HepG2 (cell line): Measurements from ENCODE around the gene SHROOM1. TPM values are rescaled to one million over a fixed set of nuclear protein-coding genes. Genes with fewer than 3 reads are reported as not detected.

Source experiments
- ADNP ChIP-seq: sonication (generic); formaldehyde crosslinking; IDR thresholded peaks from 2 replicates; pipeline ENCODE4 v1.4.0; 2020; ENCODE audit warnings: missing genetic modification reagents
- FOXO1 ChIP-seq: sonication (generic); formaldehyde crosslinking; IDR thresholded peaks from 2 replicates; pipeline ENCODE4 v1.4.0; 2020; ENCODE audit warnings: missing genetic modification reagents
- HDAC6 ChIP-seq: fragments of 200-600 bp; sonication (generic); IDR thresholded peaks from 2 replicates; pipeline ENCODE4 v1.7.0; 2017; ENCODE audit warnings: mild to moderate bottlenecking, antibody characterized with exemption, low read length, low read depth
- LCORL ChIP-seq, 2 experiments: fragments of 450-650 bp in 1 of 2; sonication (generic) in 1 of 2; formaldehyde crosslinking in 1 of 2; IDR thresholded peaks; 2 replicates each; pipeline versions ENCODE4 v1.5.0 to v1.6.1; 2017 to 2020; ENCODE audit warnings: antibody characterized with exemption in 1 of 2, missing genetic modification reagents in 1 of 2
- MTF2 ChIP-seq: sonication (generic); formaldehyde crosslinking; IDR thresholded peaks from 2 replicates; pipeline ENCODE4 v1.5.0; 2020; ENCODE audit warnings: missing genetic modification reagents, borderline replicate concordance
- NFYB ChIP-seq: sonication (generic); formaldehyde crosslinking; IDR thresholded peaks from 2 replicates; pipeline ENCODE4 v1.4.0; 2020; ENCODE audit warnings: missing genetic modification reagents
- PAF1 ChIP-seq: IDR thresholded peaks from 2 replicates; pipeline ENCODE4 v1.6.1; 2016; ENCODE audit warnings: missing genetic modification reagents, missing compliant biosample characterization
- POGZ ChIP-seq: sonication (generic); formaldehyde crosslinking; IDR thresholded peaks from 2 replicates; pipeline ENCODE4 v1.4.0; 2020; ENCODE audit warnings: mild to moderate bottlenecking, missing genetic modification reagents
- RERE ChIP-seq: IDR thresholded peaks from 2 replicates; pipeline ENCODE4 v1.6.1; 2016; ENCODE audit warnings: low read depth, missing genetic modification reagents, missing compliant biosample characterization
- SETDB1 ChIP-seq: sonication (generic); formaldehyde crosslinking; IDR thresholded peaks from 2 replicates; pipeline ENCODE4 v1.5.1; 2020; ENCODE audit warnings: missing genetic modification reagents, mild to moderate bottlenecking, borderline replicate concordance
- TERF1 ChIP-seq: sonication (generic); formaldehyde crosslinking; IDR thresholded peaks from 2 replicates; pipeline ENCODE4 v1.8.0; 2022; ENCODE audit warnings: mild to moderate bottlenecking, missing genetic modification reagents, moderate library complexity
- YEATS4 ChIP-seq: sonication (generic); formaldehyde crosslinking; IDR thresholded peaks from 2 replicates; pipeline ENCODE4 v1.4.0; 2020; ENCODE audit warnings: missing genetic modification reagents, borderline replicate concordance
- ZFP36L2 ChIP-seq: sonication (generic); formaldehyde crosslinking; IDR thresholded peaks from 2 replicates; pipeline ENCODE4 v1.4.0; 2020; ENCODE audit warnings: missing genetic modification reagents
- ZNF274 ChIP-seq: sonication (generic); formaldehyde crosslinking; IDR thresholded peaks from 2 replicates; pipeline ENCODE4 v1.5.1; 2020; ENCODE audit warnings: mild to moderate bottlenecking, missing genetic modification reagents
- ZNF33B ChIP-seq: sonication (generic); formaldehyde crosslinking; IDR thresholded peaks from 2 replicates; pipeline ENCODE4 v1.5.1; 2020; ENCODE audit warnings: mild to moderate bottlenecking, missing genetic modification reagents
- ZNF367 ChIP-seq: sonication (generic); formaldehyde crosslinking; IDR thresholded peaks from 2 replicates; pipeline ENCODE4 v1.4.0; 2020; ENCODE audit warnings: missing genetic modification reagents, borderline replicate concordance
- ZNF513 ChIP-seq: sonication (generic); formaldehyde crosslinking; conservative IDR thresholded peaks from 2 replicates; pipeline ENCODE4 v1.5.0; 2020; ENCODE audit warnings: missing genetic modification reagents
- ZNF7 ChIP-seq: IDR thresholded peaks from 2 replicates; pipeline ENCODE4 v1.6.1; 2016; ENCODE audit warnings: missing biosample characterization, missing genetic modification reagents
- ZNF850 ChIP-seq: sonication (generic); formaldehyde crosslinking; conservative IDR thresholded peaks from 2 replicates; pipeline ENCODE4 v1.9.0; 2021; ENCODE audit warnings: mild to moderate bottlenecking, missing genetic modification reagents
- polyA plus RNA-seq, 8 experiments: library from polyadenylated mRNA; depleted of rRNA in 3 of 8; stranded (reverse) in 7 of 8; unstranded in 1 of 8; fragments of >200 nt; fragmentation: Illumina TruSeq in 4 of 8; extraction: Trizol in 4 of 8; gene quantifications; 2 replicates each; pipeline versions ENCODE4 v1.2.1 to v1.2.3, GENCODE V29; 2011 to 2016; ENCODE audit warnings: low read depth in 4 of 8, missing spikeins in 1 of 8, mixed read lengths in 1 of 8; ENCODE audit not compliant: insufficient read depth in 1 of 8
- total RNA-seq, 5 experiments: library from RNA; depleted of rRNA; stranded (reverse); fragments of >200 nt; fragmentation: Illumina TruSeq; extraction: Trizol; gene quantifications; 2 replicates each; pipeline ENCODE4 v1.2.3, GENCODE V29; 2016; ENCODE audit warnings: low read depth in 1 of 5

SHROOM1 gene
- total and polyA plus RNA-seq, 2 of the 13 experiments (the other 11 are each of a cell fraction or from before 2014, with no cell fraction given) = 18.2 to 25.7 TPM

- no peak for TF ChIP-seq ZFP36L2 (CRISPR knock-in tag)
- no peak for TF ChIP-seq TERF1
- TF ChIP-seq ZNF513 (CRISPR knock-in tag) = 0 out of 2 replicates have a peak, but pooled peaks have one; percentile 72
- no peak for TF ChIP-seq ADNP (CRISPR knock-in tag)
- no peak for TF ChIP-seq SETDB1 (CRISPR knock-in tag)
- TF ChIP-seq POGZ (CRISPR knock-in tag) = no peak
- TF ChIP-seq ZNF7 (CRISPR knock-in tag) = no peak
- no peak for TF ChIP-seq ZNF274 (CRISPR knock-in tag)
- TF ChIP-seq MTF2 (CRISPR knock-in tag) = no peak; the same call in 1 of the 2 replicates
- peak; percentile 72; the same call in 1 of the 2 replicates for TF ChIP-seq YEATS4 (CRISPR knock-in tag)
- no peak for TF ChIP-seq ZNF850 (CRISPR knock-in tag)
- no peak for TF ChIP-seq NFYB (CRISPR knock-in tag)
- no peak for TF ChIP-seq HDAC6
- no peak for TF ChIP-seq PAF1
- TF ChIP-seq ZNF367 (CRISPR knock-in tag) = no peak; the same call in 1 of the 2 replicates
- no peak for TF ChIP-seq LCORL (IDR thresholded peaks at IDR 0.05)
- TF ChIP-seq LCORL (CRISPR knock-in tag; IDR thresholded peaks at IDR 0.05) = no peak; the same call in 1 of the 2 replicates
- TF ChIP-seq RERE (CRISPR knock-in tag) = no peak
- TF ChIP-seq ZNF33B (CRISPR knock-in tag) = peak; percentile 87; the same call in 1 of the 2 replicates
- TF ChIP-seq FOXO1 (CRISPR knock-in tag) = peak; percentile 23; the same call in 1 of the 2 replicates
Observed at GRCh38 chr5:132829742-132830435, 558 bp downstream of the SHROOM1 start (continued).
